Stimulated activated CD8-positive, alpha-beta memory T cell treated with anti-CD3 and anti-CD28 coated beads, Interleukin-2, amount 100 ng/mL, for 1 hour (primary cell): ENCODE data around the gene PPM1E.
"Not testable (repeated sequence)": the region's sequence is repeated elsewhere in the genome, so short reads cannot be mapped to it uniquely, and the experiment has no call there.

Experiments
- DNase-seq, 2 donors: peaks; one replicate each; pipeline ENCODE4 v3.0.0-alpha.2; 2020; ENCODE audit warnings: low read depth in 2 of 2

PPM1E gene

DNA sequence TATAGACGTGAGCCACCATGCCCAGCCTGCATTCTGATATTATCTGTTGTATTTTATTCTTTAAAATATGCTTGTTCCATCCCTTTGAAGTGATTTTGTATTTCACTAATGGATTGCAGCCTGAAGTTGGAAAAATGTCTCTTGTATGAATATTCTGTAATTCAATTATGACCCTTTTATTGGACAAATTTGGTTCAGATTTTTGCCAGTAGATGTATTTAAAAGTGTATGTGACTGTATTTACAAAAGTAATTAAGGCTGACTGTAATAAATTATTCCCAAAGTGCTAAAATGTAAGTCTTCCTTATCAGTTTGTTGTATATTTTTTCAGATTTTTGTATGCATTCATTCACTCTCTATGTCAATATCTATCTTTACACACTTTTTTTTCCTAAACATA, 23.8 kb downstream of the PPM1E start:
- DNase-seq: no peak

- DNase-seq: no peak
Measured at GRCh38 chr17:58783380-58783779, 27.7 kb downstream of the PPM1E start.

- no peak for DNase-seq
Measured at GRCh38 chr17:58785097-58785496, 29.4 kb downstream of the PPM1E start.

- DNase-seq: no peak
Measured at GRCh38 chr17:58786586-58787295, 31.1 kb downstream of the PPM1E start.

DNA sequence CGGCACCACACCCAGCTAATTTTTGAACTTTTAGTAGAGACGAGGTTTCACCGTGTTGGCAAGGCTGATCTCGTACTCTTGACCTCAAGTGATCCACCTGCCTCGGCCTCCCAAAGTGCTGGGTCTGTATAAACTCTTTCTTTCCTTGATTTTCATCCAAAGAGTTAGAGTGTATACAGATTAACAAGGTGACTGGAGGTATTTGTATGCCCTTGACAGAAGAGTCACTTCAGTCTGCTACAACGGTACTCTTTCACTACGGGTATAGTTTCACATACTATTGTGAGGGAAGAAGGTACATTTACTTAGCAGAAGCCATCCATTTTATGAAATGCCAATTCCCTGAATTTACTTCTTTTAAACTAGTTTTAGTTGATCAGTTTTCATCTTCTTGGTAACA, 32.5 kb downstream of the PPM1E start:
- DNase-seq: no peak

DNA sequence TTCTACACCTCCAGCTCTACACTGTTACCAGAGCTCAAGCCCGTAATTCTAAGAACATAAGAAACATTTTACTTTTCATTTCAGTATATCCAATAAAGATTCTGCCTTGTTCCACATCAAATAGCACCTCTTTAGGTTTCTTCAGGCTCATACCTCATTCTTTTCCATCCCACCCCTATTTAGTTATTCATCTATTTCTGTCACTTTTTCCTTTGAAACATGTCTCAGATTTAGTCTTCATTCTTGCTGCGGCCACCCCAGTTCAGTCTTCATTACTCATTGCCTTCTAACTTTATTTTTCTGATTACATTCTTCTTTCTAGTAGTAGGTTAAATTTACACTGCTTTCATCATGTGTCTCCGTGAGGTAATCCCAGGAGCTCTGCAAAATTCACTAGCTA, 33.5 kb downstream of the PPM1E start:
- no peak for DNase-seq

DNA sequence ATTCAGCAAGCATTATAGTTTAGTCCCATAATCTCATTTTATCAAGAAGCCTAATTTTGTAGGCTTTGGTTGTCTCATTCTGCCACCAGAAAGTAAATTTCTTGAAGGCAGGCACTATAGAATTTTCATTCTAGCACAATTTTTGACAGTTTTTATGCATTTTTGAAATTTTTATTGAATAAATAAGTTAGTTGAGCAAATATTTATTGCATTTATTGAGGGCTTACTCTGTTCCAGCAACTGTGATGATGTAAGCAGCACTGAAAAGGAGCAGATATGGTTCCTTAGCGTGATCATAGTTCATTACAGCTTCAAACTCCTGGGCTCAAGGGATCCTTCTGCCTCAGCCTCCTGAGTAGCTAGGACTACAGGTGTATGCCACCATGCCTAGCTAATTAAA, 34.2 kb downstream of the PPM1E start:
- no peak for DNase-seq

DNA sequence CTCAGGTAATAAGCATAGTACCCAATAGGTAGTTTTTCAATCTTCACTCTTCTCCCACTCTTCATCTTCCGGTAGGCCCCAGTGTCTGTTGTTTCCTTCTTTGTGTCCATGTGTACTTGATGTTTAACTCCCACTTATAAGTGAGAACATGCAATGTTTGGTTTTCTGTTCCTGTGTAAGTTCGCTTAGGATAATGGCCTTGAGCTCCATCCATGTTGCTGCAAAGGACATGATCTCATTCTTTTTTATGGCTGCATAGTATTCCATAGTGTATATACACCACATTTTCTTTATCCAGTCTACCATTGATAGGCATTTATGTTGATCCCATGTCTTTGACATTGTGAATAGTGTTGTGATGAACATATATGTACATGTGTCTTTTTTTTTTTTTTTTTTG, 38.9 kb downstream of the PPM1E start:
- DNase-seq: not testable (repeated sequence)

DNA sequence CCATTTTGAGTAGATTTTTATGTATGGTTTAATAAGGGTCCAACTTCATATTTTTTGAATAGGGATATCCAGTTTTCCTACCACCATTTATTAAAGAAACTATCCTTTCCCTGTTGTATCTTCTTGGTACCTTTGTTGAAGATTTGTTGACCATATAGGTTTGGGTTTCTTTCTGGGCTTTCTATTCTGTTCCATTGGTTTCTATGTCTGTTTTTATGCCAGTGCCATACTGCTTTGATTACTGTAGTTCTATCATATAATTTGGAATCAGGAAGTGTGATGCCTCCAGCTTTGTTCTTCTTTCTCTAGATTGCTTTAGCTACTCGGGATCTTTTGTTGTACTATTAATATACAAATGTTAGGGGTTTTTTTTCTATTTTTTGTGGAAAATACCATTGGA, 46.5 kb downstream of the PPM1E start:
- no peak for DNase-seq

- no peak for DNase-seq
Measured at GRCh38 chr17:58806046-58806445, 50.4 kb downstream of the PPM1E start.

DNA sequence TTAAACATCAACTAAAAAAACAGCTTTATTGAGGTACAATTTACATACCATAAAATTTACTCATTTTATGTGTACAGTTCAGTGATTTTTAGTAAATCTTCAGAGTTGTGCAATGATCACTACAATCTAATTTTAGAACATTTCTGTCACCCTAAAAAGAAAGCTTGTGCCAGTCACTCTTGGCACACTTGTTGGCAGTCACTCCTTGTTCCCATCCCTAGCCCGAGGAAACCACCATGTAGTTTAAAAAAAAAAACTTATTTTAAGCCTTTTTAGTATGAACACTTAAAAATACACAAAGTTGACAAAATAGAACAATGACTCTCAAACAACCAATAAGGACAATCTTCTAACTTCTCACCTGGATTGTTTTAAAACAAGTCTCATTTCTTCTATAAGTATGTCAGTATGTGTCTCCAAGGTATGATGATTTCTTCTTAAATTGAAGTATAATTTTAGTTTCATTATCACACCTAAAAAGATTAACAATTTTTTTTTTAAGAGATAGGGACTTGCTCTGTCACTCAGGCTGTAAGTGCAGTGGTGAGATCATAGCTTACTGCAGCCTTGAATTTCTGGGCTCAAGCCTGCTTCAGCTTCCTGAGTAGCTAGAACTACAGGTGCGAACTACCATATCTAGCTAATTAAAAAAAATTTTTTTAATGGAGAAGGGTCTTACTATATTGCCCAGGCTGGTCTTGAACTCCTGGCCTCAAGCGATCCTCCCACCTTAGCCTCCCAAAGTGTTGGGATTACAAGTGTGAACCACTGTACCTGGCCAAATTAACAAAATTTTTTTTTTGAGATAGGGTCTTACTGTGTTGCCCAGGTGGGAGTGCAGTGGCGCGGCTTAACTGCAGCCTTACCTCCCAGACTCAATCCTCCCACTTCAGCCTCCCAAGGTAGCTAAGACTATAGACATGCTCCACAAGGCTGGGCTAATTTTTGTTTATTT, 53.2 kb downstream of the PPM1E start:
- no peak for DNase-seq

GRCh38 chr17:58809564-58809936, 53.9 kb downstream of the PPM1E start:
- no peak for DNase-seq

DNA sequence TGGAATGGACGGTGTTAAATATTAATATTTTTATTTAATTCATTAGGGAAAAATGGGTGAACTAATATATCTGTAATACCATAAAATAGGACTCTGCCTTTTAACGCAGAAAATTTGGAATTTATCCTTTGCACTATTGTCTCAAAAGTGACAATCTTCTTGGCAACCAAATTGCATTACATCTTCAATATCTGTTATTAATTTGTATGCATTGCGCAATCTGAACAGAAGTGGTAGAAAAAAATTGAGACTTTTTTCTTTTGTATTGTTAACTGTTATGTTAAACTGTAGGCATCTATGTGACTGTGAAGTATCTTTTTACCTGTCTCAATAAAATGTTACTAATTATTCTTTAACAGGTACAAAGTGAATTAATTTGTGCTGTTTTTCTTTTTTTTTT, 55.6 kb downstream of the PPM1E start:
- DNase-seq: no peak

GRCh38 chr17:58813712-58814111, 58.1 kb downstream of the PPM1E start:
- no peak for DNase-seq

DNA sequence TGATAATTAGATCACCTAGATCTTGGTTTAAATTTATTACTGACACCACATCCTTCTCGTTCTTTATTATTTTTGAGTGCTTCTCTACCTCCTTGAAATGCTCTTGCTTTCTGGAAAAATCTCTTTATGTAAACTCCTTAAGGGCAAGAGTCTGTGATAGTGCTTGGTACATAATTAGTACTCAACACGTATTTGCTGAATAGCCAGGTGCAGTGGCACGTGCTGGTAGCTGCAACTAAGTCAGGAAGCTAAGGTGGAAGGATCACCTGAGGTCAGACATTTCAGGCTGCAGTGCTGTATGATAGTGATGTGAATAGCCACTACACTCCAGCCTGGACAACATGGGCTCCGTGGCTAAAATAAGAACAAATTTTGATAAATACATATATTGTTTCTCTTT, 63.0 kb downstream of the PPM1E start:
- DNase-seq: no peak

DNA sequence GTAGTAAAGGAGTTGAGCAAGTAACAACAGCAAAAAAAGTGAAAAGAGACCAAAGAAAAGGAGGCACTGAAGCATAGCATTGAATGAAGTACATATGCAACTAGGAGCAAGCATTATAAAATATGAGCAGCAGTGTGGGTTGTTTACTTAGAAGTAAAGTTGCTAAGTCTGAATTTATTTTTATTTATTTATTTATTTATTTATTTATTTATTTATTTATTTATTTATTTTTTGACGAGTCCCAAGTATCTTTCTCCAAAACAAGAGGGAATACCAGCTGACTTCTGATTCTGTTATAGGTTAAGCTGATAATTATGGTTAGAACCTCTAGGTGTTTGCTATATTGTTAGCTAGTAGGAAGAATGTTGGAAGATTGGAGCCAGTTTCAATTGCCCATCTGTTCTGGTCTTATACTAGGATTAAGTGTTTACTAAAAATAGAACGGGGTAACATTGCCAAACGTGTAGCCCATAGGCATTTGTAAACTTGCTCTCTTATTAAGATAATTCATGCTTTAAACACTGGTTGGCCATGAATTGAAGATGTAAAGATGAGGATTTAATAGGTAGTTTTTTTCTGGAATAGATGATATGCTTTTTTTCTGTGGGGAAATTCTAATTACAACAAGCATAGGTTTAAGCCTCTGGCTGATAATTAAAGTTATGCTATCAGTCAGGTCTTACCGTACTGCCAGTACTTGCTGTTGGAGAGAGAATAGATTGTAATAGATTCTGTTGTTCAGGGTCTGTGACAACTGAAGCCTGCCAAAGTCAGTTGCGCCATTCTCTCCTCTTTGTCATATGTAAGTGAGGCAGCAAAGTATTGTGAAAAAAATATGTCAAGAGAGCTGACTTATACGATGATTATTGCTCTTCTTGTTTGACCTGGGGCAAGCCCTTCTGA, 66.7 kb downstream of the PPM1E start:
- no peak for DNase-seq

GRCh38 chr17:58823051-58823525, 67.4 kb downstream of the PPM1E start:
- DNase-seq: no peak

- no peak for DNase-seq
Measured at GRCh38 chr17:58829172-58829637, 73.6 kb downstream of the PPM1E start.

DNA sequence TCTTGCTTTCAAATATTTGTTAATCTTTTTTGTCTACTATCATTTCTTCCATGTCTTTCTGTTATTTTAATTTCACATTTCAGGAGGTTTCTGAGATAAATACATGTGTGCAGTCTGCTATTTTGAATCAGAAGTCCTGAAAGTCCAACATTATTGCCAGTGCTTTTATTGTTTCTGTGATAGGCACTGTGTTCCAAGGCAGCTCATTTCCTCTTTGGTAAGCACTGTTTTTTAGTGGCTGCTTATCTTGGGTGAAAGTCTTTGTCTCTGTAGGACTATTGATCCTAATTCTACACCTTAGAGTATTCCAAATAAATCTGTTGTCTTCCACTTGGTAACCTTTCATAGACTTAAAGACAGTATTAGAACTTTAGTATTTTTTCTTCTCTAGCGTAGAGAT, 76.1 kb downstream of the PPM1E start:
- no peak for DNase-seq

GRCh38 chr17:58832514-58832913, 76.9 kb downstream of the PPM1E start:
- DNase-seq: no peak

- DNase-seq: no peak
Measured at GRCh38 chr17:58837699-58838098, 82.0 kb downstream of the PPM1E start.
